GM21526 (cell line): ENCODE data around the gene IKZF5.

Experiments used
- ATAC-seq: cut with Tn5 transposase; IDR thresholded peaks from one replicate; pipeline ENCODE4 v1.9.1; 2021; ENCODE audit warnings: moderate library complexity; ENCODE audit not compliant: unreplicated experiment, low FRiP score

Gene IKZF5

GRCh38 chr10:123017421-123018165 is 9.0 kb upstream of the IKZF5 start:
- no peak for ATAC-seq

- no peak for ATAC-seq
These were observed 7.6 kb upstream of the IKZF5 start for GRCh38 chr10:123016228-123016627.

- no peak for ATAC-seq
These were observed 6.2 kb upstream of the IKZF5 start for GRCh38 chr10:123014772-123015171.

- ATAC-seq, result no peak
These were observed 5.1 kb upstream of the IKZF5 start for GRCh38 chr10:123013456-123014419.

- no peak for ATAC-seq
These were observed 3.4 kb upstream of the IKZF5 start for GRCh38 chr10:123011987-123012386.

- no peak for ATAC-seq
These were observed 668 bp upstream of the IKZF5 start for GRCh38 chr10:123009105-123009820.

- peak; percentile 36 for ATAC-seq
These were observed 839 bp downstream of the IKZF5 start for GRCh38 chr10:123007558-123008354.

- no peak for ATAC-seq
These were observed 4.3 kb downstream of the IKZF5 start for GRCh38 chr10:123004298-123004697.

- no peak for ATAC-seq
These were observed 7.2 kb downstream of the IKZF5 start for GRCh38 chr10:123001370-123001769.

GRCh38 chr10:123000155-123000554 is 8.4 kb downstream of the IKZF5 start:
- ATAC-seq, result no peak

- ATAC-seq, result no peak
These were observed 9.2 kb downstream of the IKZF5 start for GRCh38 chr10:122999347-122999746.

GRCh38 chr10:122998934-122999333 is 9.7 kb downstream of the IKZF5 start:
- no peak for ATAC-seq

- ATAC-seq, result no peak
These were observed 10.2 kb downstream of the IKZF5 start for GRCh38 chr10:122998360-122998917.

- no peak for ATAC-seq
These were observed 10.7 kb downstream of the IKZF5 start for GRCh38 chr10:122997864-122998263.

- no peak for ATAC-seq
These were observed 12.7 kb downstream of the IKZF5 start for GRCh38 chr10:122995936-122996335.

- ATAC-seq, result no peak
These were observed 14.7 kb downstream of the IKZF5 start for GRCh38 chr10:122993797-122994336.

- ATAC-seq, result no peak
These were observed 16.5 kb downstream of the IKZF5 start for GRCh38 chr10:122992031-122992585.

GRCh38 chr10:122990278-122990677 is 18.3 kb downstream of the IKZF5 start:
- no peak for ATAC-seq

GRCh38 chr10:122988501-122988900 is 20.1 kb downstream of the IKZF5 start:
- no peak for ATAC-seq
